Measurements from ENCODE around the gene DEFB124. TPM values are rescaled to one million over a fixed set of nuclear protein-coding genes. Genes with fewer than 3 reads are reported as not detected.
"Not testable (repeated sequence)": the region's sequence is repeated elsewhere in the genome, so short reads cannot be mapped to it uniquely, and the experiment has no call there.

DEFB124 gene
- polyA plus RNA-seq (2012; ENCODE audit: low read depth, missing spikeins): not detected

DNA sequence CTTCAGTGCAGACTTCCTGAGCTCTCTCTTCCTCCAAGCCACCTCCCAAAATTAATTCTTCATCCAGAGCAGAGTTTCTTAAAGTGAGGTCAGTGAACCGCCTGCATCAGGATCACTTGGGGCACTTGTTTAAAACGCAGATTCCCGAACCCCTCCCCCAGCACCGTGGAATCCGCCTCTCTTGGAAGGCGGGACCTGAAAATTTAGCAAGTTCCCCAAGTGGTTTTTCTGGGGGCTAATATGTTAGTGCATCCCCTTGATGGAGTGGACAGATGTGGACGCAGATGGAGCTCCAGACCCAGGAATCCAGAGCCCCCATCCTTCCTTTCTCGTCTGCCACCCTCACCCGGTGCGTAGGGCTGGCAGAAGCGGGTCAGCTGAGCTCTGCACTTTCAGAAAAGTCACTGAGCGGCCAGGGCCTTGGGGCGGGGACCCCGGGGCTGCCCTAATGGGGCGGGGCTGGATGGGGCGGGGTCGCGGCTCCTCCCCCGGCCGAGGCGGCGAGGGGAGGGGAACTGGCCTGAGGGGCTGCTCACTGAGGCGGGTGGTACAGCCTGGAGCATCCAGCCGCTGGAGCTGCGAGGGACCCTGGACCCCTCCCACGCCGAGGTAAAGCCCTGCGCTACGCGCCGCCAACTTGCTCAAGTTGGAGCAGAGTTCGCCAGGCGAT lies at the start of gene DEFB124, which contains the start of gene REM1:
TSS of gene DEFB124 (minus strand) at position 370 of the 670 bp plus-strand sequence. CDS start 2,114 bp downstream, outside the sequence.
TSS of gene REM1 (plus strand) at position 531 of the 670 bp plus-strand sequence. CDS start 1,158 bp downstream, outside the sequence.
- FAIRE-seq (no peak), DNase-seq (ENCODE audit: insufficient read length, low spot score) (no peak)
- TF ChIP-seq POLR2AphosphoS5 (IDR thresholded peaks at IDR 0.05; ENCODE audit: low read depth, low read length) (no peak), POU2F2 (IDR thresholded peaks at IDR 0.05; ENCODE audit: low read depth, low read length) (no peak), PAX5 (IDR thresholded peaks at IDR 0.05; ENCODE audit: insufficient read depth, low read length, severe bottlenecking) (no peak), SPI1 (IDR thresholded peaks at IDR 0.05; ENCODE audit: low read depth, low read length) (no peak), POLR2A (IDR thresholded peaks at IDR 0.05; ENCODE audit: low read depth, low read length) (no peak), TAF1 (IDR thresholded peaks at IDR 0.05; ENCODE audit: low read depth, low read length) (no peak)

- TF ChIP-seq SPI1 (IDR thresholded peaks at IDR 0.05; ENCODE audit: low read depth, low read length) (no peak), TAF1 (IDR thresholded peaks at IDR 0.05; ENCODE audit: low read depth, low read length) (no peak), POLR2A (IDR thresholded peaks at IDR 0.05; ENCODE audit: low read depth, low read length) (no peak), POLR2AphosphoS5 (IDR thresholded peaks at IDR 0.05; ENCODE audit: low read depth, low read length) (no peak), POU2F2 (IDR thresholded peaks at IDR 0.05; ENCODE audit: low read depth, low read length) (no peak), PAX5 (IDR thresholded peaks at IDR 0.05; ENCODE audit: insufficient read depth, low read length, severe bottlenecking) (no peak)
- FAIRE-seq (no peak), DNase-seq (ENCODE audit: insufficient read length, low spot score) (no peak)
These were observed 48.7 kb upstream of the DEFB124 start for GRCh38 chr20:31523361-31524283.

- no peak for FAIRE-seq
- TF ChIP-seq POU2F2 (IDR thresholded peaks at IDR 0.05; ENCODE audit: low read depth, low read length): no peak
- no peak for TF ChIP-seq PAX5 (IDR thresholded peaks at IDR 0.05; ENCODE audit: insufficient read depth, low read length, severe bottlenecking)
- TF ChIP-seq POLR2AphosphoS5 (IDR thresholded peaks at IDR 0.05; ENCODE audit: low read depth, low read length): no peak
- no peak for TF ChIP-seq SPI1 (IDR thresholded peaks at IDR 0.05; ENCODE audit: low read depth, low read length)
- no peak for TF ChIP-seq TAF1 (IDR thresholded peaks at IDR 0.05; ENCODE audit: low read depth, low read length)
- no peak for TF ChIP-seq POLR2A (IDR thresholded peaks at IDR 0.05; ENCODE audit: low read depth, low read length)
- no peak for DNase-seq (ENCODE audit: insufficient read length, low spot score)
These were observed 47.8 kb upstream of the DEFB124 start for GRCh38 chr20:31522731-31523130.

- DNase-seq (ENCODE audit: insufficient read length, low spot score); FAIRE-seq: not testable (repeated sequence)
These were observed 46.3 kb upstream of the DEFB124 start for GRCh38 chr20:31521267-31521666.

- no peak for TF ChIP-seq POLR2AphosphoS5 (IDR thresholded peaks at IDR 0.05; ENCODE audit: low read depth, low read length)
- FAIRE-seq (no peak), DNase-seq (ENCODE audit: insufficient read length, low spot score) (no peak)
These were observed 42.4 kb upstream of the DEFB124 start for GRCh38 chr20:31517373-31517772.

GRCh38 chr20:31516651-31517050 lies 41.7 kb upstream of the DEFB124 start:
- TF ChIP-seq PAX5 (IDR thresholded peaks at IDR 0.05; ENCODE audit: insufficient read depth, low read length, severe bottlenecking) (no peak), POLR2A (IDR thresholded peaks at IDR 0.05; ENCODE audit: low read depth, low read length) (no peak), TAF1 (IDR thresholded peaks at IDR 0.05; ENCODE audit: low read depth, low read length) (no peak), POU2F2 (IDR thresholded peaks at IDR 0.05; ENCODE audit: low read depth, low read length) (no peak), POLR2AphosphoS5 (IDR thresholded peaks at IDR 0.05; ENCODE audit: low read depth, low read length) (no peak), SPI1 (IDR thresholded peaks at IDR 0.05; ENCODE audit: low read depth, low read length) (no peak)
- DNase-seq (ENCODE audit: insufficient read length, low spot score): no peak
- FAIRE-seq: no peak

DNA sequence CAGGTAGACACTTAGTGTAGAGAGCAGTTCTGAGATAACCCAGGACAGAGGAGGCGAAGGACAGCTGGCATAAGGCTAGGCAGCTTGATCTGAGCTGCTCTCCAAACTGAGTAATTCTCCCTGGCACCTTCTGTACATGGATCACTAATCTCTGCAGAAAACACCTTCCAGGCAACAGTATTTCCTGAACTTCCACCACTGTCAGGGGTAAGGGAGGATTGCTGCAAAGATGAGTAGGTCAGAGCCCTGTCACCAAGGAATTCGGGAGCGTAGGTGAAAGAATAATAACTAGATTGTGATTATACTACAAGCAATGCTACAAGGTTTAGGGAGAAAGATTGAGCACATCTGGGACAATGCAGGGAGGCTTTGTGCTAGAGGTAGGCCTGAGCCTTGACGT lies 41.2 kb upstream of the DEFB124 start:
- FAIRE-seq (no peak), DNase-seq (ENCODE audit: insufficient read length, low spot score) (no peak)

GRCh38 chr20:31515775-31516107 lies 40.8 kb upstream of the DEFB124 start:
- DNase-seq (ENCODE audit: insufficient read length, low spot score): no peak
- FAIRE-seq: peak; percentile 20
- no peak for TF ChIP-seq PAX5 (IDR thresholded peaks at IDR 0.05; ENCODE audit: insufficient read depth, low read length, severe bottlenecking)
- no peak for TF ChIP-seq SPI1 (IDR thresholded peaks at IDR 0.05; ENCODE audit: low read depth, low read length)
- no peak for TF ChIP-seq TAF1 (IDR thresholded peaks at IDR 0.05; ENCODE audit: low read depth, low read length)
- no peak for TF ChIP-seq POLR2A (IDR thresholded peaks at IDR 0.05; ENCODE audit: low read depth, low read length)
- no peak for TF ChIP-seq POU2F2 (IDR thresholded peaks at IDR 0.05; ENCODE audit: low read depth, low read length)
- no peak for TF ChIP-seq POLR2AphosphoS5 (IDR thresholded peaks at IDR 0.05; ENCODE audit: low read depth, low read length)

More for the DNA sequence above, 41.2 kb upstream of the DEFB124 start:
- TF ChIP-seq POU2F2 (IDR thresholded peaks at IDR 0.05; ENCODE audit: low read depth, low read length) (no peak), PAX5 (IDR thresholded peaks at IDR 0.05; ENCODE audit: insufficient read depth, low read length, severe bottlenecking) (no peak), POLR2A (IDR thresholded peaks at IDR 0.05; ENCODE audit: low read depth, low read length) (no peak), POLR2AphosphoS5 (IDR thresholded peaks at IDR 0.05; ENCODE audit: low read depth, low read length) (no peak), TAF1 (IDR thresholded peaks at IDR 0.05; ENCODE audit: low read depth, low read length) (no peak), SPI1 (IDR thresholded peaks at IDR 0.05; ENCODE audit: low read depth, low read length) (no peak)

DNA sequence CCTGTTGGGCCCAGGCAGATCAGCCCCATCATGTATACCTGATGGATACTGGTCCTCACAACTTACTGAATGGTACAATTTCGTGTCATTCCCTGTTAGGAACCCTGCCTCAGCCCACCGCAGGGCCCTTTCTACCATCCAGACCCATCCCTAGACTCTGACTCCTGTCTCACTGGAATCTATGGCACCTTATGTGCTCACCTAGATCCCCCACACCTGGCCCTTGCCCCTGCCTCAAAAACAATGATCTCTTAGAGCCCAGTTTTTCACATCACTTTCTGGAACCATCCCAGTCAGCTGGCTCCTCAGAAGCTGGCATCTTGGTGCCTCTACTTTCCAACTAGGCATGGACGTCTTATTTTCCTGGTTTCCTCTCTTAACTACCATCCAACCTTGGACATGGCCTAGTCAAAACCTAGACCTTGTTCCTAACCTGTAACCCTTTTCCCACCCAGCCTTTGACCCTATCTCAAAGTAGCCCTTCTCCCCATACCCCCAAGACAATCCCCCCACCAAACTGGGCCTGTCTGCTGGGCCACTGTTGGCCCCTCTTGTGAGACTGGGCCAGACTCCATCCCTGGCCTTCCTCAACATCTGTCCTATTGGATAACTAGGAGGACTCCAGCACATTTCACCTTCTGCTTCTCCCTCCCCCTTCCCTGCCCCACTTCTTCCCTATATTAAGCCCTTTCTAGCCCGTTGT lies 40.3 kb upstream of the DEFB124 start:
- TF ChIP-seq SPI1 (IDR thresholded peaks at IDR 0.05; ENCODE audit: low read depth, low read length) (no peak), POLR2A (IDR thresholded peaks at IDR 0.05; ENCODE audit: low read depth, low read length) (no peak), POU2F2 (IDR thresholded peaks at IDR 0.05; ENCODE audit: low read depth, low read length) (no peak), POLR2AphosphoS5 (IDR thresholded peaks at IDR 0.05; ENCODE audit: low read depth, low read length) (no peak), TAF1 (IDR thresholded peaks at IDR 0.05; ENCODE audit: low read depth, low read length) (no peak), PAX5 (IDR thresholded peaks at IDR 0.05; ENCODE audit: insufficient read depth, low read length, severe bottlenecking) (no peak)
- DNase-seq (ENCODE audit: insufficient read length, low spot score) (no peak), FAIRE-seq (no peak)
